OCI-LY1 (cell line): Measurements from ENCODE around the gene MOB3A.
A peak's percentile ranks its signal among the peaks of the same experiment; 100 is the strongest.

ENCODE experiments used
- H2AFZ ChIP-seq: fragments of 200-600 bp; sonication (generic), shearing (Covaris generic); 2 replicates; pipeline ENCODE4 v1.6.0; 2014; ENCODE audit warnings: antibody characterized with exemption, mild to moderate bottlenecking, low read length
- H3F3A ChIP-seq: fragments of 200-600 bp; sonication (generic), shearing (Covaris generic); 2 replicates; pipeline ENCODE4 v1.6.0; 2014; ENCODE audit warnings: mild to moderate bottlenecking, antibody characterized with exemption, low read length, moderate library complexity; ENCODE audit not compliant: insufficient read depth
- H3K27ac ChIP-seq: fragments of 200-600 bp; sonication (generic); 2 replicates; pipeline ENCODE4 v1.5.1; 2014; ENCODE audit warnings: low read length, mixed run types, mild to moderate bottlenecking, low read depth; ENCODE audit not compliant: poor library complexity, severe bottlenecking
- H3K27me3 ChIP-seq: fragments of 200-600 bp; sonication (generic); 2 replicates; pipeline ENCODE4 v1.6.0; 2014; ENCODE audit warnings: antibody characterized with exemption, mild to moderate bottlenecking, low read length, moderate library complexity; ENCODE audit not compliant: insufficient read depth
- H3K36me3 ChIP-seq: fragments of 200-600 bp; sonication (generic); 2 replicates; pipeline ENCODE4 v1.6.1; 2014; ENCODE audit warnings: mild to moderate bottlenecking, antibody characterized with exemption, low read length, moderate library complexity, mixed read lengths; ENCODE audit not compliant: insufficient read depth
- H3K4me1 ChIP-seq: fragments of 200-600 bp; sonication (generic); 2 replicates; pipeline ENCODE4 v1.5.1; 2014; ENCODE audit warnings: mild to moderate bottlenecking, low read length, moderate library complexity; ENCODE audit not compliant: insufficient read depth, severe bottlenecking
- H3K4me2 ChIP-seq: fragments of 200-600 bp; sonication (generic), shearing (Covaris generic); 2 replicates; pipeline ENCODE4 v1.6.1; 2014; ENCODE audit warnings: low read length
- H3K4me3 ChIP-seq: fragments of 200-600 bp; sonication (generic); 2 replicates; pipeline ENCODE4 v1.5.1; 2014; ENCODE audit warnings: low read length, low read depth, mild to moderate bottlenecking, mixed read lengths; ENCODE audit not compliant: poor library complexity, severe bottlenecking
- H3K79me2 ChIP-seq: fragments of 200-600 bp; shearing (Covaris generic); 2 replicates; pipeline ENCODE4 v1.6.1; 2016; ENCODE audit warnings: mixed run types, low read length, mixed read lengths; ENCODE audit not compliant: insufficient read depth
- H3K9ac ChIP-seq: fragments of 200-600 bp; sonication (generic), shearing (Covaris generic); 2 replicates; pipeline ENCODE4 v1.6.1; 2014; ENCODE audit warnings: mild to moderate bottlenecking, low read length, mixed read lengths
- H3K9me2 ChIP-seq: fragments of 200-600 bp; sonication (generic), shearing (Covaris generic); 2 replicates; pipeline ENCODE4 v1.6.1; 2014; ENCODE audit warnings: low read depth, mild to moderate bottlenecking, low read length, mixed read lengths
- H3K9me3 ChIP-seq: fragments of 200-600 bp; shearing (Covaris generic); 2 replicates; pipeline ENCODE4 v1.6.1; 2014; ENCODE audit warnings: low read length, mixed read lengths
- H4K20me1 ChIP-seq: fragments of 200-600 bp; sonication (generic), shearing (Covaris generic); 2 replicates; pipeline ENCODE4 v1.6.0; 2016; ENCODE audit warnings: mild to moderate bottlenecking, low read length; ENCODE audit not compliant: insufficient read depth
- CTCF ChIP-seq: fragments of 200-600 bp; sonication (generic), shearing (Covaris generic); IDR thresholded peaks from 2 replicates; pipeline ENCODE4 v1.5.1; 2017; ENCODE audit warnings: mild to moderate bottlenecking, antibody characterized with exemption, low read length, moderate library complexity, mixed read lengths
- EZH2 ChIP-seq: fragments of 200-600 bp; sonication (generic), shearing (Covaris generic); IDR thresholded peaks from 2 replicates; pipeline ENCODE4 v1.8.0; 2017; ENCODE audit warnings: borderline replicate concordance, mixed run types, mild to moderate bottlenecking, antibody characterized with exemption, low read length, moderate library complexity, mixed read lengths

Gene MOB3A

GRCh38 chr19:2080336-2080988 is 15.7 kb downstream of the MOB3A start:
- H3K4me3 ChIP-seq: no peak overlapping the region
- no peak overlapping the region; the same call in 1 of the 2 replicates for H3K4me2 ChIP-seq
- H3F3A ChIP-seq: no peaks in the 10 kb centered on the region
- no peaks in the 10 kb centered on the region for H3K9me2 ChIP-seq
- no peaks in the 10 kb centered on the region for H4K20me1 ChIP-seq
- H2AFZ ChIP-seq: no peak overlapping the region
- no peaks in the 10 kb centered on the region for H3K27me3 ChIP-seq
- peaks cover 44% of the 10 kb centered on the region for H3K36me3 ChIP-seq
- no peak overlapping the region; the same call in 1 of the 2 replicates for H3K9ac ChIP-seq
- H3K9me3 ChIP-seq: no peaks in the 10 kb centered on the region
- peaks cover 5% of the 10 kb centered on the region; the same call in 1 of the 2 replicates for H3K79me2 ChIP-seq
- peak overlapping the region; percentile 73 for H3K27ac ChIP-seq
- TF ChIP-seq EZH2: no peak
- no peak for TF ChIP-seq CTCF
- peaks cover 80% of the 10 kb centered on the region for H3K4me1 ChIP-seq

- H3K9me2 ChIP-seq: no peaks in the 10 kb centered on the region
- no peaks in the 10 kb centered on the region for H3K27me3 ChIP-seq
- no peaks in the 10 kb centered on the region for H3F3A ChIP-seq
- no peaks in the 10 kb centered on the region for H4K20me1 ChIP-seq
- H2AFZ ChIP-seq: no peak overlapping the region
- no peak overlapping the region; the same call in 1 of the 2 replicates for H3K4me2 ChIP-seq
- H3K9ac ChIP-seq: no peak overlapping the region
- TF ChIP-seq EZH2 (no peak), CTCF (no peak)
- H3K4me1 ChIP-seq: peaks cover 80% of the 10 kb centered on the region
- peaks cover 50% of the 10 kb centered on the region for H3K36me3 ChIP-seq
- no peak overlapping the region for H3K4me3 ChIP-seq
- H3K9me3 ChIP-seq: no peaks in the 10 kb centered on the region
- peak overlapping the region; percentile 73 for H3K27ac ChIP-seq
- peaks cover 5% of the 10 kb centered on the region; the same call in 1 of the 2 replicates for H3K79me2 ChIP-seq
Observed at GRCh38 chr19:2079865-2080301, 16.2 kb downstream of the MOB3A start.

GRCh38 chr19:2079076-2079864 is 16.9 kb downstream of the MOB3A start:
- H3K9me2 ChIP-seq: no peaks in the 10 kb centered on the region
- peaks cover 51% of the 10 kb centered on the region for H3K36me3 ChIP-seq
- no peaks in the 10 kb centered on the region for H3K27me3 ChIP-seq
- no peak overlapping the region for H3K4me3 ChIP-seq
- no peak overlapping the region for H3K4me2 ChIP-seq
- no peaks in the 10 kb centered on the region for H4K20me1 ChIP-seq
- H3K27ac ChIP-seq: peak overlapping the region; percentile 73
- H3K4me1 ChIP-seq: peaks cover 83% of the 10 kb centered on the region
- H3K9ac ChIP-seq: no peak overlapping the region
- no peaks in the 10 kb centered on the region for H3F3A ChIP-seq
- no peaks in the 10 kb centered on the region for H3K9me3 ChIP-seq
- H3K79me2 ChIP-seq: peaks cover 5% of the 10 kb centered on the region; the same call in 1 of the 2 replicates
- H2AFZ ChIP-seq: no peak overlapping the region
- no peak for TF ChIP-seq CTCF
- TF ChIP-seq EZH2: no peak
